ENCODE data around the gene CD34. TPM values are rescaled to one million over a fixed set of nuclear protein-coding genes. Genes with fewer than 3 reads are reported as not detected.
"Not testable (repeated sequence)": the region's sequence is repeated elsewhere in the genome, so short reads cannot be mapped to it uniquely, and the experiment has no call there.

The CD34 gene
- total and polyA plus RNA-seq, 7 experiments from 2014 or later: 0.02 to 3.4 (median 0.39) TPM; not detected in 3

- DNase-seq: no peak
- no peak overlapping the region for H3K27ac Mint-ChIP-seq
- ATAC-seq: no peak
- ChIA-PET POLR2A (no interaction called here), CTCF (no interaction called here)
- no peaks in the 10 kb centered on the region for H3K36me3 ChIP-seq (ENCODE audit: control insufficient read depth in 2 of 3, insufficient read depth in 3 of 3, low read length in 3 of 3)
- H3K27me3 Mint-ChIP-seq: peaks cover under 1 to 56% (median 11%) of the 10 kb centered on the region in 5 donors
- peaks cover 0 to 3% (median 0%) of the 10 kb centered on the region in 7 donors for H3K4me1 Mint-ChIP-seq
- H3K4me1 ChIP-seq (ENCODE audit: control insufficient read depth in 2 of 2, insufficient read depth in 2 of 2, low read length in 2 of 2): no peaks in the 10 kb centered on the region
- no peak overlapping the region for H3K4me3 ChIP-seq (ENCODE audit: low read length)
- no peaks in the 10 kb centered on the region for H3K36me3 Mint-ChIP-seq
- intact Hi-C loops (cut with micrococcal nuclease): no loop called here
- H3K27ac ChIP-seq (ENCODE audit: low read depth, low read length): no peak overlapping the region
- no peaks in the 10 kb centered on the region for H3K9me3 ChIP-seq (ENCODE audit: control insufficient read depth in 2 of 3, low read length in 3 of 3)
- no peak overlapping the region for H3K4me3 Mint-ChIP-seq
- no peaks in the 10 kb centered on the region for H3K27me3 ChIP-seq (ENCODE audit: control insufficient read depth in 2 of 2, insufficient read depth in 2 of 2, low read length in 2 of 2)
- peaks cover 0 to 11% (median 3%) of the 10 kb centered on the region in 11 donors for H3K9me3 Mint-ChIP-seq
These were observed 22.4 kb upstream of the CD34 start for GRCh38 chr1:207933205-207933800.

DNA sequence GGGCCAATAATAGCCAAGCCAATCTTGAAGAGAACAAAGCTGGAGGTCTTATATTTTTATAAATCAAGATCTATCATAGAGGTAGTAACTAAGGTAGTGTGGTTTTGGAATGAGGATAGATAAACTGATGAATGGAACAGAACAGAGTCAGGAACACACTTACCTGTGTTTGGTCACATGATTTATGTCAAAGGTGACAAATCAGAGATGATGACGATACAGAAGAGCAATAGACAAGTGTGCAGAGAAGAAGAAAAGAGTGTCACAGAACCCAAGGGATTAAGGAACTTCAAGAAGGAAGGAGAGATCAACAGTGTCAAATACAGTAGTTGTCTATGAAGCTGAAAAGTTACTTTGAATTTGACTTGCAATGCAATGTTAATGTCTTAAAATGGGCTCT, 16.1 kb upstream of the CD34 start:
- ChIA-PET POLR2A (interaction anchor here (0.6 kb wide), 1 partner anchor 1854 kb away, joined by 5 read pairs; no protein-coding TSS in a partner anchor), CTCF (interaction anchor here (0.7 kb wide), 1 partner anchor 99 kb away, joined by 3 read pairs; no protein-coding TSS in a partner anchor)
- Histone ChIP-seq H3K9me3 (ENCODE audit: control insufficient read depth in 2 of 3, low read length in 3 of 3) (no peaks in the 10 kb centered on the region), H3K27ac (ENCODE audit: low read depth, low read length) (no peak overlapping the region), H3K27me3 (ENCODE audit: control insufficient read depth in 2 of 2, insufficient read depth in 2 of 2, low read length in 2 of 2) (no peaks in the 10 kb centered on the region), H3K4me3 (ENCODE audit: low read length) (no peak overlapping the region), H3K36me3 (ENCODE audit: control insufficient read depth in 2 of 3, insufficient read depth in 3 of 3, low read length in 3 of 3) (no peaks in the 10 kb centered on the region), H3K4me1 (ENCODE audit: control insufficient read depth in 2 of 2, insufficient read depth in 2 of 2, low read length in 2 of 2) (no peaks in the 10 kb centered on the region)
- Mint-ChIP-seq H3K9me3 (peaks cover 0 to 6% (median 0%) of the 10 kb centered on the region in 11 donors), H3K36me3 (no peaks in the 10 kb centered on the region), H3K4me3 (no peak overlapping the region), H3K27me3 (peaks cover 13 to 66% (median 20%) of the 10 kb centered on the region in 5 donors), H3K27ac (no peak overlapping the region), H3K4me1 (peaks cover 0 to 4% (median 0%) of the 10 kb centered on the region in 7 donors)
- intact Hi-C loops (cut with micrococcal nuclease): no loop called here
- ATAC-seq: no peak
- no peak for DNase-seq

DNA sequence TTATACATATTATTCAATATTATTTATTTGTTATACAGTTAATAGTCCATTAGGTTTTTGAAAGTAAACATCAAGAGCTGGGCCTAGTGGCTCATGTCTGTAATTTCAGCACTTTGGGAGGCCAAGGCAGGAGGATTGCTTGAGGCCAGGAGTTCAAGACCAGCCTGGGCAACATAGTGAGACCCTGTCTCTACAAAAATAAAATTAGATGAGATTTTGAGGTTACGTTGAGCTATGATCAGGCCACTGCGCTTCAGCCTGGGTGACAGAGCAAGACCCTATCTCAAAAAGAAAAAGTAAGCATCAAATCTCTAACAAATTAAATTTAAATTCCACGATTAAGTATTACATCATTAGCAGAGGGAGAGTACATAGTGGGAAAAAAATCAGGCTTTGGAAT, 15.0 kb upstream of the CD34 start:
- H3K27me3 ChIP-seq (ENCODE audit: control insufficient read depth in 2 of 2, insufficient read depth in 2 of 2, low read length in 2 of 2); DNase-seq; H3K9me3 Mint-ChIP-seq; H3K9me3 ChIP-seq (ENCODE audit: control insufficient read depth in 2 of 3, low read length in 3 of 3); POLR2A ChIA-PET; intact Hi-C loops (cut with micrococcal nuclease); H3K36me3 Mint-ChIP-seq; H3K27ac ChIP-seq (ENCODE audit: low read depth, low read length); H3K4me1 Mint-ChIP-seq; H3K36me3 ChIP-seq (ENCODE audit: control insufficient read depth in 2 of 3, insufficient read depth in 3 of 3, low read length in 3 of 3); H3K4me3 Mint-ChIP-seq; H3K4me3 ChIP-seq (ENCODE audit: low read length); CTCF ChIA-PET; H3K4me1 ChIP-seq (ENCODE audit: control insufficient read depth in 2 of 2, insufficient read depth in 2 of 2, low read length in 2 of 2); H3K27ac Mint-ChIP-seq; ATAC-seq: not testable (repeated sequence)
- peaks cover 18 to 65% (median 27%) of the 10 kb centered on the region in 5 donors for H3K27me3 Mint-ChIP-seq

DNA sequence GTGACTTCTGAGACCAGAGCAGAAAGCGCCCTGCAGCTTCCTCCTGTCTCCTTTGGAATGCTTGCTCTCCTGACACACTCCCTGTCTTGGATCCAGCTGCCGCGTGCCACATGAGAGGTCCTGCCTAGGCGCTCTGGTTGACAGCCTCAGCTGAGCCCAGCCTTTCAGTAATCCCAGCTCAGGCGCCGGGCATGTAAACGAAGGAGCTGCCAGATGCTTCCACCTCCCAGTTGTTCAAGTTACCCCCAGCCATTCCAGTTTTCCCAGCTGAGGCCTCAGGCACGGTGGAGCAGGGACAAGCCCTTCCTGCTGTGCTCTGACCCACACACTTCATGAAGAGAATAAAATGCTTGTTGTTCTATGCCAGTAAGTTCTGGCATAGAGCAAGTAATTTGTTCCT, 14.3 kb upstream of the CD34 start:
- ATAC-seq (no peak), DNase-seq (no peak)
- Histone ChIP-seq H3K4me1 (ENCODE audit: control insufficient read depth in 2 of 2, insufficient read depth in 2 of 2, low read length in 2 of 2) (no peaks in the 10 kb centered on the region), H3K27me3 (ENCODE audit: control insufficient read depth in 2 of 2, insufficient read depth in 2 of 2, low read length in 2 of 2) (no peaks in the 10 kb centered on the region), H3K4me3 (ENCODE audit: low read length) (no peak overlapping the region), H3K36me3 (ENCODE audit: control insufficient read depth in 2 of 3, insufficient read depth in 3 of 3, low read length in 3 of 3) (no peaks in the 10 kb centered on the region), H3K9me3 (ENCODE audit: control insufficient read depth in 2 of 3, low read length in 3 of 3) (no peaks in the 10 kb centered on the region), H3K27ac (ENCODE audit: low read depth, low read length) (no peak overlapping the region)
- intact Hi-C loops (cut with micrococcal nuclease): no loop called here
- Mint-ChIP-seq H3K4me3 (no peak overlapping the region), H3K36me3 (no peaks in the 10 kb centered on the region), H3K27ac (no peak overlapping the region), H3K27me3 (peaks cover 18 to 66% (median 27%) of the 10 kb centered on the region in 5 donors), H3K4me1 (peaks cover 0 to 4% (median 0%) of the 10 kb centered on the region in 7 donors), H3K9me3 (peaks cover 0 to 2% (median 0%) of the 10 kb centered on the region in 11 donors)
- ChIA-PET POLR2A (no interaction called here), CTCF (no interaction called here)

DNA sequence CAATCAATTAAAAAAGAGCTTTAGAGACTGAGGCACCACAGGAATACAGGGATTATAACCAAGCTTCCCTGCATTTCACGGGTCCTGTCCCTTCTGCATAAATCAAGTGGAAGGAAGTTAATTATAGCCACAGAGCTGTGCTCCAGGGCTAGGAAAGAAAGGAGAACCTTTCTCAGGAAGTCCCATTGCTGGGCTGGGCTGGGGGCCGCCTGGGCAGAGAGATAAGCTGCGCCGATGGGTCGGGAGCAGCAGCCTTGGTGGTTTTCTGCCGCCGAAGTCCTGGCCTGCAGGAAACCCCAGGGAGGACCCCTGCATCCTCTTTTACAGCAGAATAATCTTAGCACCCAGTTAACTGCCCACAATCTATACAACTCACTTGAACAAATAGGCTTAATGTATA, 12.6 kb upstream of the CD34 start:
- Histone ChIP-seq H3K27ac (ENCODE audit: low read depth, low read length) (no peak overlapping the region), H3K4me1 (ENCODE audit: control insufficient read depth in 2 of 2, insufficient read depth in 2 of 2, low read length in 2 of 2) (no peaks in the 10 kb centered on the region), H3K27me3 (ENCODE audit: control insufficient read depth in 2 of 2, insufficient read depth in 2 of 2, low read length in 2 of 2) (no peaks in the 10 kb centered on the region), H3K9me3 (ENCODE audit: control insufficient read depth in 2 of 3, low read length in 3 of 3) (no peaks in the 10 kb centered on the region), H3K36me3 (ENCODE audit: control insufficient read depth in 2 of 3, insufficient read depth in 3 of 3, low read length in 3 of 3) (no peaks in the 10 kb centered on the region), H3K4me3 (ENCODE audit: low read length) (no peak overlapping the region)
- ATAC-seq: peak; percentile 38
- Mint-ChIP-seq H3K36me3 (no peaks in the 10 kb centered on the region), H3K27me3 (peaks cover 18 to 72% (median 29%) of the 10 kb centered on the region in 5 donors), H3K27ac (no peak overlapping the region), H3K4me3 (no peak overlapping the region), H3K4me1 (peaks cover 0 to 6% (median 0%) of the 10 kb centered on the region in 7 donors), H3K9me3 (no peaks in the 10 kb centered on the region)
- CTCF ChIA-PET: no interaction called here
- intact Hi-C loops (cut with micrococcal nuclease): no loop called here
- DNase-seq: no peak
- POLR2A ChIA-PET: no interaction called here

GRCh38 chr1:207923121-207923520, 12.2 kb upstream of the CD34 start:
- no peaks in the 10 kb centered on the region for H3K9me3 ChIP-seq (ENCODE audit: control insufficient read depth in 2 of 3, low read length in 3 of 3)
- intact Hi-C loops (cut with micrococcal nuclease): no loop called here
- H3K4me3 Mint-ChIP-seq: no peak overlapping the region
- H3K36me3 ChIP-seq (ENCODE audit: control insufficient read depth in 2 of 3, insufficient read depth in 3 of 3, low read length in 3 of 3): no peaks in the 10 kb centered on the region
- no peaks in the 10 kb centered on the region for H3K9me3 Mint-ChIP-seq
- H3K27ac Mint-ChIP-seq: no peak overlapping the region
- no peak overlapping the region for H3K27ac ChIP-seq (ENCODE audit: low read depth, low read length)
- no peaks in the 10 kb centered on the region for H3K4me1 ChIP-seq (ENCODE audit: control insufficient read depth in 2 of 2, insufficient read depth in 2 of 2, low read length in 2 of 2)
- ChIA-PET CTCF (no interaction called here), POLR2A (no interaction called here)
- H3K36me3 Mint-ChIP-seq: no peaks in the 10 kb centered on the region
- peaks cover 21 to 71% (median 32%) of the 10 kb centered on the region in 5 donors for H3K27me3 Mint-ChIP-seq
- ATAC-seq (peak; percentile 10), DNase-seq (no peak)
- H3K4me3 ChIP-seq (ENCODE audit: low read length): no peak overlapping the region
- H3K27me3 ChIP-seq (ENCODE audit: control insufficient read depth in 2 of 2, insufficient read depth in 2 of 2, low read length in 2 of 2): no peaks in the 10 kb centered on the region
- H3K4me1 Mint-ChIP-seq: peaks cover 0 to 6% (median 0%) of the 10 kb centered on the region in 7 donors

DNA sequence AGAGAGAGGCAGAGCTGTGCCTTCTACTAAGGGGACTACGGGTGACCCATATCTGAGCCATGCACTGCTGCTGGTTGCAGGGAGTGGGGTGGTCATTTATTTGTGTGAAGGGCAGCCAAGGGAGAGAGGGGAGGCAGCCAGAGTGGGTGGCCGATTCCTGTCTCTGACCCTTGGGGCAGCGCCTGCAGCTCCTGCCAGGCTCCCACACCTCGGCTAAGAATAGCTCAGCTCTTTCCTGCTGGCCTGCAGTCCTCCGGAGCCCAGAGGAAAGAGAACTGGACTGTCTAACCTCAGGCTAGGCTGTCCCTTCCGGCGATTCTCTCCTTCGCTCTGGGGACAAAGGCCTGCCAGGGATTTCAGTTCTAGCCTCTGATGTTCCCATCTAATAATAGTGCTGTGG, 11.6 kb upstream of the CD34 start:
- Mint-ChIP-seq H3K9me3 (no peaks in the 10 kb centered on the region), H3K27ac (peak overlapping the region in 1 of 9 donors; percentile 42), H3K36me3 (no peaks in the 10 kb centered on the region), H3K4me1 (peaks cover 0 to 6% (median 0%) of the 10 kb centered on the region in 7 donors), H3K27me3 (peaks cover 26 to 70% (median 31%) of the 10 kb centered on the region in 5 donors), H3K4me3 (no peak overlapping the region)
- H3K36me3 ChIP-seq (ENCODE audit: control insufficient read depth in 2 of 3, insufficient read depth in 3 of 3, low read length in 3 of 3): no peaks in the 10 kb centered on the region
- no peak overlapping the region for H3K4me3 ChIP-seq (ENCODE audit: low read length)
- no peaks in the 10 kb centered on the region for H3K27me3 ChIP-seq (ENCODE audit: control insufficient read depth in 2 of 2, insufficient read depth in 2 of 2, low read length in 2 of 2)
- ChIA-PET CTCF (interaction anchor here (0.6 kb wide), 1 partner anchor 137 kb away, joined by 3 read pairs; no protein-coding TSS in a partner anchor), POLR2A (no interaction called here)
- H3K27ac ChIP-seq (ENCODE audit: low read depth, low read length): no peak overlapping the region
- DNase-seq (no peak), ATAC-seq (no peak)
- H3K4me1 ChIP-seq (ENCODE audit: control insufficient read depth in 2 of 2, insufficient read depth in 2 of 2, low read length in 2 of 2): no peaks in the 10 kb centered on the region
- intact Hi-C loops (cut with micrococcal nuclease): no loop called here
- H3K9me3 ChIP-seq (ENCODE audit: control insufficient read depth in 2 of 3, low read length in 3 of 3): no peaks in the 10 kb centered on the region
